GM12878 (cell line): ENCODE results near the gene TAS2R19. TPM values are rescaled to one million over a fixed set of nuclear protein-coding genes. Genes with fewer than 3 reads are reported as not detected.

Experiments used
- ATAC-seq: fragments of 200-7000 bp; cut with Tn5 transposase; 3 replicates; pipeline ENCODE4 v1.9.1; 2020; ENCODE audit warnings: mild to moderate bottlenecking, moderate library complexity
- BruUV-seq: library from RNA; stranded (reverse); fragments of 400-500 nt; replicated peaks from 2 replicates; lab custom pipeline; 2021; lab: Mats Ljungman, UMichigan
- CTCF ChIA-PET: fragments of 300-600 bp; sonication (Branson Sonifier 250); formaldehyde crosslinking; extraction: SDS; loops from one replicate; lab custom pipeline; 2021; ENCODE audit warnings: inconsistent platforms; lab: Yijun Ruan, JAX
- POLR2A ChIA-PET: fragments of 350-600 bp; formaldehyde crosslinking; extraction: SDS; loops from one replicate; lab custom pipeline; 2021; ENCODE audit warnings: inconsistent platforms; lab: Charles Lee
- RAD21 ChIA-PET: fragments of 300-600 bp; sonication (Branson Sonifier 250); formaldehyde crosslinking; loops from one replicate; lab custom pipeline; 2023; ENCODE audit warnings: antibody characterized with exemption; ENCODE audit not compliant: unreplicated experiment; lab: Charles Lee
- SMC1A ChIA-PET: fragments of 300-600 bp; sonication (Branson Sonifier 250); formaldehyde crosslinking; loops from one replicate; lab custom pipeline; 2023; ENCODE audit not compliant: unreplicated experiment, uncharacterized antibody; lab: Charles Lee
- DNase-seq: peaks from one replicate; pipeline ENCODE4 v3.0.0-alpha.2; 2011; ENCODE audit warnings: low read depth, low spot score
- FAIRE-seq: peaks from 3 replicates; lab custom pipeline; 2011; peaks lifted over from hg19 to GRCh38; lab: Jason Lieb, UNC
- H2AFZ ChIP-seq: 2 replicates; pipeline ENCODE4 v1.6.0; 2011; ENCODE audit warnings: low read depth, low read length, control low read depth; ENCODE audit not compliant: control insufficient read depth
- H3K27ac ChIP-seq: 2 replicates; pipeline ENCODE4 v1.5.1; 2011; ENCODE audit warnings: control low read depth; ENCODE audit not compliant: control insufficient read depth, insufficient read depth
- H3K27me3 ChIP-seq, 2 experiments: replicated peaks in 1 of 2; 2 replicates each; pipeline versions ENCODE4 v1.6.0 to v1.6.1; 2011; ENCODE audit warnings: low read length in 1 of 2; ENCODE audit not compliant: control insufficient read depth in 2 of 2, insufficient read depth in 2 of 2
- H3K36me3 ChIP-seq, 2 experiments: 2 replicates each; pipeline ENCODE4 v1.5.1; 2011; ENCODE audit warnings: low read length in 1 of 2; ENCODE audit not compliant: control insufficient read depth in 2 of 2, insufficient read depth in 2 of 2
- H3K4me1 ChIP-seq: 2 replicates; pipeline ENCODE4 v1.6.1; 2011; ENCODE audit warnings: mild to moderate bottlenecking, low read length, moderate library complexity, mixed read lengths; ENCODE audit not compliant: control insufficient read depth, insufficient read depth
- H3K4me2 ChIP-seq: 2 replicates; pipeline ENCODE4 v1.6.0; 2011; ENCODE audit warnings: control low read depth; ENCODE audit not compliant: control insufficient read depth, insufficient read depth
- H3K4me3 ChIP-seq: fragments of 200-600 bp; sonication (generic); 2 replicates; pipeline ENCODE4 v1.5.1; 2016
- H3K79me2 ChIP-seq: 2 replicates; pipeline ENCODE4 v1.6.0; 2011; ENCODE audit warnings: low read length; ENCODE audit not compliant: control insufficient read depth, insufficient read depth
- H3K9ac ChIP-seq: 2 replicates; pipeline ENCODE4 v1.8.0; 2011; ENCODE audit warnings: low read length, control low read depth, mixed read lengths; ENCODE audit not compliant: control insufficient read depth, insufficient read depth
- H3K9me3 ChIP-seq: replicated peaks from 3 replicates; pipeline ENCODE4 v1.5.1; 2011; ENCODE audit warnings: mild to moderate bottlenecking, low read length; ENCODE audit not compliant: control insufficient read depth, insufficient read depth
- H4K20me1 ChIP-seq: 2 replicates; pipeline ENCODE4 v1.6.0; 2011; ENCODE audit not compliant: control insufficient read depth, insufficient read depth
- BRCA1 ChIP-seq: IDR thresholded peaks from 2 replicates; pipeline ENCODE4 v1.6.1; 2011; ENCODE audit warnings: low read depth, low read length, improper control_type of control experiment
- CBFB ChIP-seq: IDR thresholded peaks from 2 replicates; pipeline ENCODE4 v1.6.1; 2016; ENCODE audit warnings: antibody characterized with exemption, low read depth
- CUX1 ChIP-seq: IDR thresholded peaks from 2 replicates; pipeline ENCODE4 v1.6.1; 2012; ENCODE audit warnings: improper control_type of control experiment, low read depth, low read length; ENCODE audit not compliant: insufficient replicate concordance
- MEF2B ChIP-seq: fragments of 450-650 bp; IDR thresholded peaks from 2 replicates; pipeline ENCODE4 v1.6.1; 2018; ENCODE audit warnings: mild to moderate bottlenecking, moderate library complexity; ENCODE audit not compliant: partially characterized antibody, poor library complexity, severe bottlenecking
- NBN ChIP-seq: fragments of 450-650 bp; IDR thresholded peaks from 2 replicates; pipeline ENCODE4 v1.6.1; 2016
- SMAD1 ChIP-seq: fragments of 450-650 bp; IDR thresholded peaks from 2 replicates; pipeline ENCODE4 v1.6.1; 2018; ENCODE audit warnings: mild to moderate bottlenecking, low read depth; ENCODE audit not compliant: partially characterized antibody
- SUPT20H ChIP-seq: IDR thresholded peaks from 2 replicates; pipeline ENCODE4 v1.6.1; 2011; ENCODE audit warnings: low read depth, mild to moderate bottlenecking, low read length, moderate library complexity, borderline replicate concordance; ENCODE audit not compliant: control insufficient read depth
- ZBTB4 ChIP-seq: fragments of 450-650 bp; formaldehyde crosslinking; IDR thresholded peaks from 2 replicates; pipeline ENCODE4 v1.4.0; 2022; ENCODE audit warnings: mild to moderate bottlenecking, moderate library complexity
- ZNF687 ChIP-seq: fragments of 450-650 bp; IDR thresholded peaks from 2 replicates; pipeline ENCODE4 v1.6.1; 2017; ENCODE audit warnings: mild to moderate bottlenecking, moderate library complexity
- WGBS: methylation state at CpG from one replicate; pipeline ENCODE4 v1.1.6; 2016; ENCODE audit warnings: low lambda C conversion rate; ENCODE audit not compliant: insufficient replicate concordance, insufficient coverage; ENCODE audit errors: missing lambda C conversion rate; 5-methylcytosine and 5-hydroxymethylcytosine counted together
- in situ Hi-C: fragments of 300-500 bp; cut with MboI; formaldehyde crosslinking; loops from 9 replicates; pipeline ENCODE4 v1.14.3; 2018; ENCODE audit warnings: mixed read lengths
- intact Hi-C: fragments of 100-400 bp; cut with micrococcal nuclease; formaldehyde crosslinking; loops from one replicate; pipeline ENCODE4 v1.14.2; 2022; ENCODE audit not compliant: unreplicated experiment
- polyA plus RNA-seq, 11 experiments: library from polyadenylated mRNA; depleted of rRNA in 4 of 11; unstranded in 6 of 11; stranded (reverse) in 5 of 11; fragments of >200 nt; fragmentation: Nextera tagmentation in 4 of 11; fragmentation: Illumina TruSeq in 1 of 11; extraction: Ambion mirVana in 4 of 11; extraction: Trizol in 1 of 11; gene quantifications; 1 replicate in 1 of 11; 2 replicates in 10 of 11; pipeline versions ENCODE4 v1.2.1 to v1.2.3, GENCODE V29; 2011 to 2016; ENCODE audit warnings: inconsistent platforms in 2 of 11, missing spikeins in 2 of 11, low read depth in 1 of 11
- total RNA-seq, 4 experiments: library from RNA; depleted of rRNA in 3 of 4; stranded (reverse); fragments of >200 nt in 3 of 4; fragmentation: Illumina TruSeq in 1 of 4; extraction: Trizol in 1 of 4; gene quantifications; 2 replicates each; pipeline versions ENCODE4 v1.2.1 to v1.2.3, GENCODE V29; 2013 to 2021

TAS2R19 gene
- total and polyA plus RNA-seq, 10 of the 15 experiments (the other 5 are each of a cell fraction or from before 2014, with no cell fraction given): 0.10 to 6.9 (median 0.46) TPM; not detected in 1

GRCh38 chr12:11055306-11055705 is 32.9 kb upstream of the TAS2R19 start:
- no peak overlapping the region for H3K27ac ChIP-seq
- no peaks in the 10 kb centered on the region for H4K20me1 ChIP-seq
- intact Hi-C loops: no loop called here
- CTCF ChIA-PET: no interaction called here
- 100% methylated on average over 2 of the region's 2 CpGs for WGBS
- ATAC-seq: no peak
- H3K9ac ChIP-seq: no peak overlapping the region
- SMC1A ChIA-PET: no interaction called here
- no peak overlapping the region for H3K4me2 ChIP-seq
- BruUV-seq: no TSS peak
- H3K9me3 ChIP-seq: no peaks in the 10 kb centered on the region; the same call in none of the 3 replicates
- no peak overlapping the region for H3K4me3 ChIP-seq
- TF ChIP-seq BRCA1 (no peak), CUX1 (no peak), ZBTB4 (CRISPR knock-in tag) (no peak), NBN (no peak), ZNF687 (no peak), SUPT20H (no peak), MEF2B (no peak), CBFB (no peak), SMAD1 (no peak)
- H3K36me3 ChIP-seq: no peaks in the 10 kb centered on the region; a peak in 1 of 4 replicates
- in situ Hi-C loops: no loop called here
- no peak for FAIRE-seq
- RAD21 ChIA-PET: no interaction called here
- no peaks in the 10 kb centered on the region for H3K79me2 ChIP-seq
- no peaks in the 10 kb centered on the region for H3K27me3 ChIP-seq
- no peak overlapping the region for H2AFZ ChIP-seq
- POLR2A ChIA-PET: no interaction called here
- H3K4me1 ChIP-seq: no peaks in the 10 kb centered on the region
- DNase-seq: no peak
